ENCODE results near the gene SLC22A3. TPM values are rescaled to one million over a fixed set of nuclear protein-coding genes. Genes with fewer than 3 reads are reported as not detected.

The SLC22A3 gene
- total RNA-seq, 4 donors from 2014 or later: 6.7 to 14.3 (median 13.2) TPM

DNA sequence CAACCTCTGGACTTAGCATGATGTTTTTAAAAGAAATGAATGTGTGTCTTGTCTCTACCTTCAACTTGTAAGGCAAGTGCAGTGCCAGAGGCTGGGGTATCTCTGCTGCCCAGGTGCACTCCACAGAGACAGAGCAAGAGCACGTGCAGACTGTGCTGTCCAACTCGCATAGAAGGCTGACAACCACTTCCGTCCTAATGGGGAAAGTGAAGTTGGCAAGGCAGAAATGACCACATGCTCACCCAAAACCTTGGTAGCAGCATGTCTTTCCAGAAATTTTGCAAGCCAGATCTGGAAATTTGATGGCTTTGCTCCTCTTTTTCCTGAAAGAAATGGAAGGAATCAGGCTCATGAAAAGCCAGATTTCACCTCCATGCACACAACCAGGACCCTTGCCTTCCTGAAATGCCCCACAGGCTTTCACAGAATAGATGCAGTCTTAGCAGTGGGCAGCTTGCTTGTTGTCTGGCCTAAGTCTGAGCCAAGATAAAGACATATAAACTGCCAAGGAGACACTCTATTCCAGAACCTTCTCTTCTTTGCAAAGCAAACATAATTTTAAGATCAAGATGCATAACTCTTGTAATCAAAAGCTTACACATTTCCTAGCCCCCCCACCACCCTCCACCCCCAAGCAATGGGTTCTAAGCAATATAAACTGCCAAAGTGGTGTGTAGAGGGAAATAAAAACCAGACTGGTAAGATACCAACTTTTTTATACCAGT lies 26.8 kb downstream of the SLC22A3 start:
- DNase-seq (ENCODE audit: low spot score) (no peak), ATAC-seq (ENCODE audit: low FRiP score) (no peak)
- TF ChIP-seq, protein P1, sequence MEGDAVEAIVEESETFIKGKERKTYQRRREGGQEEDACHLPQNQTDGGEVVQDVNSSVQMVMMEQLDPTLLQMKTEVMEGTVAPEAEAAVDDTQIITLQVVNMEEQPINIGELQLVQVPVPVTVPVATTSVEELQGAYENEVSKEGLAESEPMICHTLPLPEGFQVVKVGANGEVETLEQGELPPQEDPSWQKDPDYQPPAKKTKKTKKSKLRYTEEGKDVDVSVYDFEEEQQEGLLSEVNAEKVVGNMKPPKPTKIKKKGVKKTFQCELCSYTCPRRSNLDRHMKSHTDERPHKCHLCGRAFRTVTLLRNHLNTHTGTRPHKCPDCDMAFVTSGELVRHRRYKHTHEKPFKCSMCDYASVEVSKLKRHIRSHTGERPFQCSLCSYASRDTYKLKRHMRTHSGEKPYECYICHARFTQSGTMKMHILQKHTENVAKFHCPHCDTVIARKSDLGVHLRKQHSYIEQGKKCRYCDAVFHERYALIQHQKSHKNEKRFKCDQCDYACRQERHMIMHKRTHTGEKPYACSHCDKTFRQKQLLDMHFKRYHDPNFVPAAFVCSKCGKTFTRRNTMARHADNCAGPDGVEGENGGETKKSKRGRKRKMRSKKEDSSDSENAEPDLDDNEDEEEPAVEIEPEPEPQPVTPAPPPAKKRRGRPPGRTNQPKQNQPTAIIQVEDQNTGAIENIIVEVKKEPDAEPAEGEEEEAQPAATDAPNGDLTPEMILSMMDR (IDR thresholded peaks at IDR 0.05): no peak

DNA sequence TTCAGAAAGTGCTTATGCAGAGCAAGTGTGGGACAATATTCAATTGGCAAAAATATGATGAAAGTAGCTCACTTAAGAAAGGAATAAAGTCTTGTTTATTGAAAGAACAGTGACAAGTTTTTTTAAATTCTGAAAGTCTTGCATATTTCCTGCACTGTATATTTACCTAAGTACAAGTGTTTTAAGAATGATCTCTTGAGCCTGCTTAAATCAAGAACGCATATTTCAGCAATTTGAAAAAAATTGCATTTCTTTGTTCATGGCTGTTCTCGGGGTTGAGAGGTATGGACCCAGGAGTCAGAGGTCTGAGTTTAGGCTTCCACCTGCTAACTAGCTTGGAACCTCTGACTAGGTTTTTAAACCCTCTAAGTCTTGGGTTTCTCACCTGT lies 27.4 kb downstream of the SLC22A3 start:
- TF ChIP-seq, protein P1 (IDR thresholded peaks at IDR 0.05): no peak
- no peak for DNase-seq (ENCODE audit: low spot score)
- no peak for ATAC-seq (ENCODE audit: low FRiP score)

DNA sequence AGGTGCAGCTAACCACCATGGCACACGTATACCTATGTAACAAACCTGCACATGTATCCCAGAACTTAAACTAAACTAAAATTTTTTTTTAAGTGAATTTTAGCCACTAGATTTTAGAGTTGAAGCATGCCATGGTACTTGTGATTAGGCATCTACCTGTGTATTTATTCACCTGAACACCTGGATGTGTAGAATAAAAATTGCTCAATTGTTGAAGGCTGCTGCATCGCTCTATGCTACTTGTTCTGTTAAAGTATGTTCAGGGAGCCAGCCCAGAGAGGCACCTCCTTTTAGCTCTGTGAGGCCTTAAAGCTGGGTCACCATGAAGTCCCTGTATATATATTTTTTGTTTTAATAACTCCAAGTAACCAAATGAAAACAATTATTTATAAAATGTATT lies 28.3 kb downstream of the SLC22A3 start:
- no peak for DNase-seq (ENCODE audit: low spot score)
- TF ChIP-seq, protein P1 (IDR thresholded peaks at IDR 0.05): no peak
- ATAC-seq (ENCODE audit: low FRiP score): no peak

DNA sequence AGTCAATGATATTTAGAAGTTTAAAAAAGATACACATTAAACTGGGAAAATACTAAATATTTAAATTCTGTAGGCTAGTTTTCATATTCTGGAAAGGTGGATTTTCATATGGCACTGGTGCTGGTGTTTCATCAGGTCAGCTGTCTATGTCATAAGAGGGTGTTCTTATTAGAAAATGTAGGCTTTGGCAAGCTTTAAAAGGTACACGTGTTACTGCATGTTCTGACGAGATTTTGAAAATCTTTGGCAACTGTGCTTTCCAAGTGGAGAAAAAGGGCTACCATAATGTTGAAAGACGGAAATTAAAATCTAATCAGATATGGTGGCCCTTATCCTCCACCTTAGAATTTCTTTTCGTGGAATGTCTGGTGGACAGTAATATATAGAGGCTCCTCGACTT lies 30.0 kb downstream of the SLC22A3 start:
- TF ChIP-seq, protein P1 (IDR thresholded peaks at IDR 0.05): no peak
- ATAC-seq (ENCODE audit: low FRiP score): no peak
- no peak for DNase-seq (ENCODE audit: low spot score)

DNA sequence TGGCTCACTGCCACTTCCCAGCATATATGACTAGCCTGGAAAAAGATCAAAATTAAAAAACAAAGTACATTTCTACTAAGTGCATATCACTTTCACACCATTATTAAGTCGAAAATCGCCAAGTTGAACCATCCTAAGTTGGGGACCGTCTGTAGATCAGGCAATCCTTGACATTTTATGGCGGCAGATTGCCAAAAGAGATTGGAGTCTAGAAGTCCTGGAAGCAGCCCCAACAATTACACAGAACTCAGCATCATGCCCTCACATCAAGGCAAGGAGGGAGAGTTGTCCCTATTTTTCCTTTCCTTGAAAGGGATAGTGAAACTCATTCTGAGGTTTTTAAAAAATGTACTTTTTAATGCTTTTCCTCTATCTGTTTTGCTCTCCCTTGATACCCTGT lies 30.7 kb downstream of the SLC22A3 start:
- ATAC-seq (ENCODE audit: low FRiP score) (no peak), DNase-seq (ENCODE audit: low spot score) (no peak)
- TF ChIP-seq, protein P1 (IDR thresholded peaks at IDR 0.05): no peak

DNA sequence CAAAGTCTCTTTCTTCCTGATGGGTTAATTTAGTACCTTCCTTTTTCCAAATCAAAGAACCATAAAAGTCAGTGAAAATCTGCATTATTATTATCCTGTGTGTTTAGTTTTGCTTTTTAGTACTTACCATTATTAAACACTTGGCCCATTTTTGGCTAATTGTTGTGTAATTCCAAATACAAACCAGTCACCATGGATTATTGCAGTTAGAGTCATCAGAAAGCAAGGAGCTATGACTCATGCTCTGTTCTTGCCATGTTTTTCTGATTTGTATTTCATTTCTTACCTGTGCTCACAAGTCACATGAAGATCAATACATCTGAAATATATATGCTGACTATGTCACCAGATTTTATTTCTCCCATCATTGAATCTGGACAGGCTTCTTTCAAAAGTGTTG lies 31.3 kb downstream of the SLC22A3 start:
- TF ChIP-seq, protein P1 (IDR thresholded peaks at IDR 0.05): no peak
- DNase-seq (ENCODE audit: low spot score) (no peak), ATAC-seq (ENCODE audit: low FRiP score) (no peak)

DNA sequence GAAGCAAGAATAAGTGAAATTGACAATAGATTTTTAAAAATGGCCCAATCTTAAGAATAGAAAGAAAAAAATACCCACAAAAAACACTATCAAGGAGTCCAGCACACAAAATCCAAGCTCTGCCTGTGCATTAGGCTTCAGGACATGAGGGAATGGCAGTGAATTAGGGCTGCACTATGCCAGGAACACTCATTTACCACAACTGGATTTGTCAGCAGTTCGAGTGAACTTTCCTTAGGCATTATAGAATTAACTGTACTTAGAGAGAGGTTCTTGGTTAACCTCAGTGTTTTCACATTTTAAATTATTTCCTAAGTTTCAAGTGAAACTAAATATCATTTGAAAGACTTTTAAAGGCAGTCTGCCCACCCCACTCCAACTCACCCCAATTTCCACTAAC lies 34.8 kb downstream of the SLC22A3 start:
- ATAC-seq (ENCODE audit: low FRiP score): no peak
- TF ChIP-seq, protein P1 (IDR thresholded peaks at IDR 0.05): no peak
- no peak for DNase-seq (ENCODE audit: low spot score)
